HL-60 (cell line): ENCODE data around the gene CNTN5.

Experiments
- DNase-seq, 2 experiments: peaks; one replicate each; pipeline ENCODE4 v3.0.0-alpha.2; 2010 to 2020; ENCODE audit warnings: low read depth in 1 of 2, low spot score in 1 of 2
- H3K27ac ChIP-seq: fragments of 250-450 bp; sonication (Bioruptor Pico); replicated peaks from 2 replicates; pipeline ENCODE4 v1.5.1; 2020; ENCODE audit warnings: mild to moderate bottlenecking, moderate library complexity
- H3K27me3 ChIP-seq: fragments of 250-450 bp; sonication (Bioruptor Pico); 2 replicates; pipeline ENCODE4 v1.5.1; 2021; ENCODE audit warnings: mild to moderate bottlenecking, moderate library complexity; ENCODE audit not compliant: insufficient read depth, poor library complexity, severe bottlenecking
- H3K4me3 ChIP-seq: replicated peaks from 2 replicates; pipeline ENCODE4 v1.5.1; 2011; ENCODE audit warnings: mild to moderate bottlenecking, control low read depth, low read length; ENCODE audit not compliant: insufficient read depth
- CTCF ChIP-seq: IDR thresholded peaks from one replicate; pipeline ENCODE4 v1.5.1; 2011; ENCODE audit warnings: low read length, control low read depth, inconsistent platforms; ENCODE audit not compliant: insufficient read depth
- GABPA ChIP-seq: IDR thresholded peaks from 2 replicates; pipeline ENCODE4 v1.6.1; 2012; ENCODE audit warnings: low read depth
- POLR2AphosphoS5 ChIP-seq: IDR thresholded peaks from 2 replicates; pipeline ENCODE4 v1.6.1; 2012; ENCODE audit warnings: low read depth
- REST ChIP-seq: IDR thresholded peaks from 2 replicates; pipeline ENCODE4 v1.6.1; 2012; ENCODE audit warnings: low read depth; ENCODE audit not compliant: insufficient replicate concordance
- SPI1 ChIP-seq: IDR thresholded peaks from 2 replicates; pipeline ENCODE4 v1.6.1; 2012; ENCODE audit warnings: low read depth, mild to moderate bottlenecking, borderline replicate concordance

Gene CNTN5

GRCh38 chr11:100316952-100317351, 1296.2 kb downstream of the CNTN5 start:
- DNase-seq = no peak
- no peaks in the 10 kb centered on the region for H3K27me3 ChIP-seq
- no peak overlapping the region for H3K4me3 ChIP-seq
- no peak for TF ChIP-seq POLR2AphosphoS5
- no peak for TF ChIP-seq SPI1
- no peak for TF ChIP-seq REST
- no peak for TF ChIP-seq CTCF
- TF ChIP-seq GABPA = no peak
- no peak overlapping the region for H3K27ac ChIP-seq

- no peaks in the 10 kb centered on the region for H3K27me3 ChIP-seq
- H3K27ac ChIP-seq = no peak overlapping the region
- TF ChIP-seq SPI1 (no peak), CTCF (no peak), POLR2AphosphoS5 (no peak), REST (no peak), GABPA (no peak)
- DNase-seq = no peak
- H3K4me3 ChIP-seq = no peak overlapping the region
Measured at GRCh38 chr11:100319691-100320090, 1298.9 kb downstream of the CNTN5 start.

GRCh38 chr11:100328626-100329340, 1308.0 kb downstream of the CNTN5 start:
- no peak overlapping the region for H3K4me3 ChIP-seq
- DNase-seq = no peak
- TF ChIP-seq REST (no peak), GABPA (no peak), POLR2AphosphoS5 (no peak), CTCF (no peak), SPI1 (no peak)
- no peaks in the 10 kb centered on the region for H3K27me3 ChIP-seq
- no peak overlapping the region for H3K27ac ChIP-seq
